ENCODE measurements around the gene AP3S2.

GRCh38 chr15:89937365-89938350, 43.9 kb upstream of the AP3S2 start:
- no peak for TF ChIP-seq POLR2A (IDR thresholded peaks at IDR 0.05)
- TF ChIP-seq, protein P1, sequence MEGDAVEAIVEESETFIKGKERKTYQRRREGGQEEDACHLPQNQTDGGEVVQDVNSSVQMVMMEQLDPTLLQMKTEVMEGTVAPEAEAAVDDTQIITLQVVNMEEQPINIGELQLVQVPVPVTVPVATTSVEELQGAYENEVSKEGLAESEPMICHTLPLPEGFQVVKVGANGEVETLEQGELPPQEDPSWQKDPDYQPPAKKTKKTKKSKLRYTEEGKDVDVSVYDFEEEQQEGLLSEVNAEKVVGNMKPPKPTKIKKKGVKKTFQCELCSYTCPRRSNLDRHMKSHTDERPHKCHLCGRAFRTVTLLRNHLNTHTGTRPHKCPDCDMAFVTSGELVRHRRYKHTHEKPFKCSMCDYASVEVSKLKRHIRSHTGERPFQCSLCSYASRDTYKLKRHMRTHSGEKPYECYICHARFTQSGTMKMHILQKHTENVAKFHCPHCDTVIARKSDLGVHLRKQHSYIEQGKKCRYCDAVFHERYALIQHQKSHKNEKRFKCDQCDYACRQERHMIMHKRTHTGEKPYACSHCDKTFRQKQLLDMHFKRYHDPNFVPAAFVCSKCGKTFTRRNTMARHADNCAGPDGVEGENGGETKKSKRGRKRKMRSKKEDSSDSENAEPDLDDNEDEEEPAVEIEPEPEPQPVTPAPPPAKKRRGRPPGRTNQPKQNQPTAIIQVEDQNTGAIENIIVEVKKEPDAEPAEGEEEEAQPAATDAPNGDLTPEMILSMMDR (IDR thresholded peaks at IDR 0.05): no peak

All from suprapubic skin (tissue), 3 donors.